Tibial nerve (tissue), 4 donors: Measurements from ENCODE around the gene POLDIP2. TPM values are rescaled to one million over a fixed set of nuclear protein-coding genes. Genes with fewer than 3 reads are reported as not detected.
A peak's percentile ranks its signal among the peaks of the same experiment; 100 is the strongest.

Experiments used
- DNase-seq, 2 donors: peaks; one replicate each; pipeline ENCODE4 v3.0.0-alpha.2; 2019; ENCODE audit warnings: low spot score in 2 of 2
- H3K27ac ChIP-seq, 4 donors: fragments of 200-600 bp; sonication (generic) in 3 of 4; one replicate each; pipeline ENCODE4 v1.5.1; 2017 to 2019; ENCODE audit warnings: mild to moderate bottlenecking in 1 of 4
- H3K27me3 ChIP-seq, 2 donors: fragments of 200-600 bp; sonication (generic) in 1 of 2; one replicate each; pipeline versions ENCODE4 v1.5.1 to v1.6.0; 2017 to 2019
- H3K36me3 ChIP-seq, 3 donors: fragments of 200-600 bp; sonication (generic); one replicate each; pipeline ENCODE4 v1.5.1; 2018 to 2019
- H3K4me1 ChIP-seq, 4 donors: fragments of 200-600 bp; sonication (generic) in 3 of 4; one replicate each; pipeline ENCODE4 v1.5.1; 2017 to 2019
- H3K4me3 ChIP-seq, 4 donors: fragments of 200-600 bp; sonication (generic) in 3 of 4; one replicate each; pipeline ENCODE4 v1.5.1; 2017 to 2019; ENCODE audit warnings: mild to moderate bottlenecking in 1 of 4, moderate library complexity in 1 of 4
- H3K9me3 ChIP-seq, 4 donors: fragments of 200-600 bp; sonication (generic) in 3 of 4; one replicate each; pipeline ENCODE4 v1.5.1; 2017 to 2019
- CTCF ChIP-seq, 5 experiments: fragments of 200-600 bp in 3 of 5; fragments of 450-650 bp in 2 of 5; sonication (generic) in 3 of 5; IDR thresholded peaks; one replicate each; pipeline ENCODE4 v1.5.1; 2016 to 2019; ENCODE audit warnings: antibody characterized with exemption in 5 of 5, mild to moderate bottlenecking in 3 of 5, moderate library complexity in 2 of 5
- EP300 ChIP-seq, 2 donors: sonication (generic); formaldehyde crosslinking; IDR thresholded peaks; one replicate each; pipeline ENCODE4 v1.6.1; 2017; ENCODE audit warnings: antibody characterized with exemption in 2 of 2, mild to moderate bottlenecking in 1 of 2
- POLR2A ChIP-seq, 2 donors: fragments of 450-650 bp; IDR thresholded peaks; one replicate each; pipeline ENCODE4 v1.6.1; 2017; ENCODE audit warnings: antibody characterized with exemption in 2 of 2, mild to moderate bottlenecking in 2 of 2, moderate library complexity in 2 of 2
- WGBS, 2 donors: methylation state at CpG; one replicate each; pipeline ENCODE4 v1.1.5; 2018; 5-methylcytosine and 5-hydroxymethylcytosine counted together
- total RNA-seq, 4 donors: library from RNA; depleted of rRNA; stranded (reverse); fragments of >200 nt; gene quantifications; one replicate each; pipeline ENCODE4 v1.1.0, GENCODE V29; 2016

The POLDIP2 gene
- total RNA-seq, 4 donors from 2014 or later, result 56.5 to 87.9 (median 66.6) TPM

- WGBS, 2 donors, result 12% methylated on average over 39 to 40 of the region's 40 CpGs
- no peaks in the 10 kb centered on the region for H3K27me3 ChIP-seq
- no peak for DNase-seq
- peaks cover 0 to 19% (median 15%) of the 10 kb centered on the region in 4 donors for H3K4me1 ChIP-seq
- peak overlapping the region; percentile 38 to 77 (median 52) for H3K4me3 ChIP-seq
- peak overlapping the region in 2 of 4 donors; percentile 14 to 81 for H3K27ac ChIP-seq
- TF ChIP-seq CTCF (IDR thresholded peaks at IDR 0.05) (no peak), POLR2A (IDR thresholded peaks at IDR 0.05) (no peak), EP300 (IDR thresholded peaks at IDR 0.05) (no peak)
- H3K36me3 ChIP-seq, result no peaks in the 10 kb centered on the region
- H3K9me3 ChIP-seq, result no peaks in the 10 kb centered on the region
These were observed 39.2 kb downstream of the POLDIP2 start for GRCh38 chr17:28317966-28318758.

GRCh38 chr17:28317099-28317965, 40.0 kb downstream of the POLDIP2 start:
- TF ChIP-seq POLR2A (IDR thresholded peaks at IDR 0.05), result no peak
- no peak for TF ChIP-seq EP300 (IDR thresholded peaks at IDR 0.05)
- TF ChIP-seq CTCF (IDR thresholded peaks at IDR 0.05), result no peak
- Histone ChIP-seq H3K4me1 (peaks cover 0 to 19% (median 15%) of the 10 kb centered on the region in 4 donors), H3K9me3 (no peaks in the 10 kb centered on the region), H3K27me3 (no peaks in the 10 kb centered on the region), H3K4me3 (no peak overlapping the region), H3K27ac (no peak overlapping the region), H3K36me3 (no peaks in the 10 kb centered on the region)
- DNase-seq, result no peak
- WGBS, 2 donors, result 84% methylated on average over 21 of the region's 21 CpGs

GRCh38 chr17:28315846-28316705, 41.3 kb downstream of the POLDIP2 start:
- no peak for DNase-seq
- Histone ChIP-seq H3K4me3 (no peak overlapping the region), H3K4me1 (peaks cover 0 to 19% (median 15%) of the 10 kb centered on the region in 4 donors), H3K36me3 (no peaks in the 10 kb centered on the region), H3K9me3 (no peaks in the 10 kb centered on the region), H3K27ac (no peak overlapping the region), H3K27me3 (no peaks in the 10 kb centered on the region)
- WGBS, 2 donors, result 93 to 98% methylated on average over 4 of the region's 4 CpGs
- TF ChIP-seq CTCF (IDR thresholded peaks at IDR 0.05), result no peak
- no peak for TF ChIP-seq POLR2A (IDR thresholded peaks at IDR 0.05)
- no peak for TF ChIP-seq EP300 (IDR thresholded peaks at IDR 0.05)

GRCh38 chr17:28313841-28314240, 43.5 kb downstream of the POLDIP2 start:
- H3K4me1 ChIP-seq, result peaks cover 0 to 8% (median 7%) of the 10 kb centered on the region in 4 donors
- H3K27ac ChIP-seq, result no peak overlapping the region
- no peak overlapping the region for H3K4me3 ChIP-seq
- WGBS, 2 donors, result 79 to 89% methylated on average over 2 of the region's 2 CpGs
- no peaks in the 10 kb centered on the region for H3K36me3 ChIP-seq
- no peaks in the 10 kb centered on the region for H3K9me3 ChIP-seq
- no peak for DNase-seq
- no peaks in the 10 kb centered on the region for H3K27me3 ChIP-seq
- no peak for TF ChIP-seq EP300 (IDR thresholded peaks at IDR 0.05)
- TF ChIP-seq CTCF (IDR thresholded peaks at IDR 0.05), result no peak
- TF ChIP-seq POLR2A (IDR thresholded peaks at IDR 0.05), result no peak
